ENCODE data around the gene HSD17B1. TPM values are rescaled to one million over a fixed set of nuclear protein-coding genes. Genes with fewer than 3 reads are reported as not detected.
"Not testable (repeated sequence)": the region's sequence is repeated elsewhere in the genome, so short reads cannot be mapped to it uniquely, and the experiment has no call there.

The HSD17B1 gene, protein sequence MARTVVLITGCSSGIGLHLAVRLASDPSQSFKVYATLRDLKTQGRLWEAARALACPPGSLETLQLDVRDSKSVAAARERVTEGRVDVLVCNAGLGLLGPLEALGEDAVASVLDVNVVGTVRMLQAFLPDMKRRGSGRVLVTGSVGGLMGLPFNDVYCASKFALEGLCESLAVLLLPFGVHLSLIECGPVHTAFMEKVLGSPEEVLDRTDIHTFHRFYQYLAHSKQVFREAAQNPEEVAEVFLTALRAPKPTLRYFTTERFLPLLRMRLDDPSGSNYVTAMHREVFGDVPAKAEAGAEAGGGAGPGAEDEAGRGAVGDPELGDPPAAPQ
- 0.88 and 1.0 TPM in 2 replicates for total RNA-seq (2022)
- Bru-seq, nascent RNA = percentile 26 among the genes with signal in this experiment
- percentile 67 among the genes with signal in this experiment for BruChase-seq, experiment 1, labeled RNA remaining after a 6-hour chase
- percentile 50 among the genes with signal in this experiment for BruChase-seq, experiment 2, labeled RNA remaining after a 2-hour chase
- long read RNA-seq, partial matches to known transcripts = 2 of 3 reads
- long read RNA-seq, other reads (novel, unspliced or antisense) = 1 of 3 reads

DNA sequence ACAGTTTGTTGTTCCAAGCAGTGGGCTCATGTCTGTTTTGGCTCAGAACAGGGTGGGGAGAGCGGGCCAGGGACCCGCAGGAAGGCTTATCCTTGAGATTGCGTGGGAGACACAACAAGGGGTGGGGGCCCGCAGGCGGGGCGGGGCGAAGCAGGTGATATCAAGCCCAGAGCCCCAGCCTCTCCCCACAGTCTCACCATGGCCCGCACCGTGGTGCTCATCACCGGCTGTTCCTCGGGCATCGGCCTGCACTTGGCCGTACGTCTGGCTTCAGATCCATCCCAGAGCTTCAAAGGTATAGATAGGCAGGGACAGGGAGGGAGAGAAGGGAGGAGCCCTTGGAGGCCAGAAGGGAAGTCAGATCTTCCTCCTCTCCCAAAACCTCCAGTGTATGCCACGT, at the start of gene HSD17B1:
TSS of gene HSD17B1 (plus strand) at position 188 of the 400 bp plus-strand sequence. CDS start at position 199, 11 bp downstream.
- CTCF ChIA-PET; BruUV-seq (replicated peaks); DNase-seq; H3K9me3 Mint-ChIP-seq (ENCODE audit: low read depth, unreplicated experiment); H3K27me3 Mint-ChIP-seq (ENCODE audit: unreplicated experiment); intact Hi-C loops (cut with micrococcal nuclease; ENCODE audit: unreplicated experiment): not testable (repeated sequence)
- H3K4me3 Mint-ChIP-seq (ENCODE audit: low read depth, unreplicated experiment) = peak within 1 kb of the TSS; percentile 92
- peaks cover 48% of the 10 kb centered on the region for H3K36me3 Mint-ChIP-seq (ENCODE audit: insufficient read depth, unreplicated experiment)
- peak within 1 kb of the TSS; percentile 83 for H3K27ac Mint-ChIP-seq (ENCODE audit: unreplicated experiment)
- H3K4me1 Mint-ChIP-seq (ENCODE audit: low read depth, unreplicated experiment) = peaks cover 26% of the 10 kb centered on the region

DNA sequence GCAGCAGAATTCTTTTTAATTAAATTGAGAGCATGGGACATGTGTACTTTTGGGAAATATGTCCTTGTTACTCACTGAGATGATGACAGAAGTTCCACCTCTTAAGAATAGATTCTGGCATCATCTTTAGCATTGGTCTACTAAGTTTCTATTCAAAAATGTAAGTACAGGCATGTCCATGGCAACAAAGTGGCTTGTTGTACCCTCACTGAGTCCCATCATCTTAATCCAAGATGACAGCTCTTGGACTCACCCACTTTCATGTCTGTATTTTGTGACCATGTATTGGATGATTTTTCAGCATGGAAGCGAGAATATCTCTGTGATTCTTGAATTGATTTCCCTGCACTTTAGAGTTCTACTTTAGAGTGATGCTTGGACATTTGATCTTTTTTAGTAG, 49.8 kb upstream of the HSD17B1 start:
- H3K4me3 Mint-ChIP-seq (ENCODE audit: low read depth, unreplicated experiment) = no peak overlapping the region
- intact Hi-C loops (cut with micrococcal nuclease; ENCODE audit: unreplicated experiment) = no loop called here
- no peaks in the 10 kb centered on the region for H3K27me3 Mint-ChIP-seq (ENCODE audit: unreplicated experiment)
- H3K9me3 Mint-ChIP-seq (ENCODE audit: low read depth, unreplicated experiment) = no peaks in the 10 kb centered on the region
- no peak for DNase-seq
- no peak overlapping the region for H3K27ac Mint-ChIP-seq (ENCODE audit: unreplicated experiment)
- TF ChIP-seq, protein P1, sequence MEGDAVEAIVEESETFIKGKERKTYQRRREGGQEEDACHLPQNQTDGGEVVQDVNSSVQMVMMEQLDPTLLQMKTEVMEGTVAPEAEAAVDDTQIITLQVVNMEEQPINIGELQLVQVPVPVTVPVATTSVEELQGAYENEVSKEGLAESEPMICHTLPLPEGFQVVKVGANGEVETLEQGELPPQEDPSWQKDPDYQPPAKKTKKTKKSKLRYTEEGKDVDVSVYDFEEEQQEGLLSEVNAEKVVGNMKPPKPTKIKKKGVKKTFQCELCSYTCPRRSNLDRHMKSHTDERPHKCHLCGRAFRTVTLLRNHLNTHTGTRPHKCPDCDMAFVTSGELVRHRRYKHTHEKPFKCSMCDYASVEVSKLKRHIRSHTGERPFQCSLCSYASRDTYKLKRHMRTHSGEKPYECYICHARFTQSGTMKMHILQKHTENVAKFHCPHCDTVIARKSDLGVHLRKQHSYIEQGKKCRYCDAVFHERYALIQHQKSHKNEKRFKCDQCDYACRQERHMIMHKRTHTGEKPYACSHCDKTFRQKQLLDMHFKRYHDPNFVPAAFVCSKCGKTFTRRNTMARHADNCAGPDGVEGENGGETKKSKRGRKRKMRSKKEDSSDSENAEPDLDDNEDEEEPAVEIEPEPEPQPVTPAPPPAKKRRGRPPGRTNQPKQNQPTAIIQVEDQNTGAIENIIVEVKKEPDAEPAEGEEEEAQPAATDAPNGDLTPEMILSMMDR (IDR thresholded peaks at IDR 0.05; ENCODE audit: unreplicated experiment) = no peak
- CTCF ChIA-PET = no interaction called here
- peaks cover 69% of the 10 kb centered on the region for H3K36me3 Mint-ChIP-seq (ENCODE audit: insufficient read depth, unreplicated experiment)
- H3K4me1 Mint-ChIP-seq (ENCODE audit: low read depth, unreplicated experiment) = no peaks in the 10 kb centered on the region
- no TSS peak for BruUV-seq (replicated peaks)

DNA sequence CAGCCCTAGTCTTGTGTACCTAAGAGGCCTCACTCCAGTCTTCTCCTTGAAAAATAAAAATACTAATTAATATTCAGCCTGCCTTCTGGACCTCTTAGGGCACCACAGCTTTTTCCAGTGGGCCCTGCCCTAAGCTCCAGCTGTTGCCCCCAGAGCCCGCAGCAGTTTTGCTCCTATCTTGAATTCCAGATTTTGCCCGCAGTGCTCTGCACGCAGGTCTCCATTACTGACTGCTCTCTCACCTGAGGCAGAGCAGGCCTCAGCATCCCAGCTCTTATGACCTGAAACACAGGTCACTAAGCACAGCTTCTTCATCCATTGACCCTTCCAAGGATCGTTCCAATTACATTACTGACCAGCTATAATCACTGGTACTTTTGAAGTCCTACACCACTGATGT, 45.1 kb upstream of the HSD17B1 start:
- Mint-ChIP-seq H3K36me3 (ENCODE audit: insufficient read depth, unreplicated experiment) (peaks cover 74% of the 10 kb centered on the region), H3K27ac (ENCODE audit: unreplicated experiment) (no peak overlapping the region), H3K4me1 (ENCODE audit: low read depth, unreplicated experiment) (no peaks in the 10 kb centered on the region), H3K4me3 (ENCODE audit: low read depth, unreplicated experiment) (no peak overlapping the region), H3K27me3 (ENCODE audit: unreplicated experiment) (no peaks in the 10 kb centered on the region), H3K9me3 (ENCODE audit: low read depth, unreplicated experiment) (no peaks in the 10 kb centered on the region)
- no TSS peak for BruUV-seq (replicated peaks)
- no peak for DNase-seq
- TF ChIP-seq, protein P1 (IDR thresholded peaks at IDR 0.05; ENCODE audit: unreplicated experiment) = no peak
- CTCF ChIA-PET = interaction anchor here (0.5 to 1.6 kb wide), 2 partner anchors 10 to 665 kb away, joined by 4 to 5 read pairs; no protein-coding TSS in a partner anchor
- intact Hi-C loops (cut with micrococcal nuclease; ENCODE audit: unreplicated experiment) = no loop called here

DNA sequence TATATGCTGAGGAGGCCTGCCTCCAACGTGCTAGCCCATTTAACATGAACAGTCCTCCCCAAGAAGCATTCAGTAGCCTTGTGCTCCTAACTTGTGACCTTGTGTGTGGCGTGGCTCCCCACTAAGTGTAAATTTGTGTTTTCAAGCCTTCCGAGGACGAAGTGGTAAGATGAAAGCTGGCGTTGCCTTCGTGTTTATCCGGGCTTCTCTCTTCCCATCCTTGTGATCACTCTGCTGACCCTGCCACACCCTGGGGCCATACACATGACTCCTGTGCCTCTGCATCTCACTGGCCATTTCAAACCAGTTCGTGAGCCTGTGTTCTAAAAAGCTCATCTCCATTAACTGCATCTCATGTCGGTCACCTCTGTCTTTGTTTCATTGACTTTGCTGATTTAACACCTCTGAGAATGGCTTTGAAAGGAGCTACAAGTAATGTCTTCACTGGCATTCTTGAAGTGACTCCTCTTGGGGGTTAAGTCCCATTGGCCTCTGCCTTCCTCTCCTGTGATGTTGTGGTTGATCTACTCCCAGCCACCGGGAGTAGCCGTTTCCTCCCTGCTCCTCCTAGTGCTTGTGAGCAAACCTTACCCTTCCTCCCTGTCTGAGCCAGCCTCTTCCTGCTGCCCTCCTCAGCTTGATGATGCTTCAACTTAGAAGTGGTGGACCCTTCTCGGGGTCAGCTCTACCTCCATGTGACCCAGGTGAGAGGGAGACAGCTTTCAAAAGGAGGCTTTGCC, 44.1 kb upstream of the HSD17B1 start:
- intact Hi-C loops (cut with micrococcal nuclease; ENCODE audit: unreplicated experiment) = no loop called here
- no TSS peak for BruUV-seq (replicated peaks)
- CTCF ChIA-PET = interaction anchor here (1.2 kb wide), 1 partner anchor 19 kb away, joined by 4 read pairs; no protein-coding TSS in a partner anchor
- H3K27me3 Mint-ChIP-seq (ENCODE audit: unreplicated experiment) = no peaks in the 10 kb centered on the region
- TF ChIP-seq, protein P1 (IDR thresholded peaks at IDR 0.05; ENCODE audit: unreplicated experiment) = no peak
- H3K27ac Mint-ChIP-seq (ENCODE audit: unreplicated experiment) = no peak overlapping the region
- no peak for DNase-seq
- peaks cover 69% of the 10 kb centered on the region for H3K36me3 Mint-ChIP-seq (ENCODE audit: insufficient read depth, unreplicated experiment)
- H3K9me3 Mint-ChIP-seq (ENCODE audit: low read depth, unreplicated experiment) = no peaks in the 10 kb centered on the region
- no peaks in the 10 kb centered on the region for H3K4me1 Mint-ChIP-seq (ENCODE audit: low read depth, unreplicated experiment)
- no peak overlapping the region for H3K4me3 Mint-ChIP-seq (ENCODE audit: low read depth, unreplicated experiment)
